CD4-positive, alpha-beta T cell treated with Interleukin-6 for 4 hours (primary cell): Measurements from ENCODE around the gene FSTL1.

ENCODE experiments used
- DNase-seq: peaks from one replicate; pipeline ENCODE4 v3.0.0-alpha.2; 2020; ENCODE audit warnings: mixed read lengths

Gene FSTL1

DNA sequence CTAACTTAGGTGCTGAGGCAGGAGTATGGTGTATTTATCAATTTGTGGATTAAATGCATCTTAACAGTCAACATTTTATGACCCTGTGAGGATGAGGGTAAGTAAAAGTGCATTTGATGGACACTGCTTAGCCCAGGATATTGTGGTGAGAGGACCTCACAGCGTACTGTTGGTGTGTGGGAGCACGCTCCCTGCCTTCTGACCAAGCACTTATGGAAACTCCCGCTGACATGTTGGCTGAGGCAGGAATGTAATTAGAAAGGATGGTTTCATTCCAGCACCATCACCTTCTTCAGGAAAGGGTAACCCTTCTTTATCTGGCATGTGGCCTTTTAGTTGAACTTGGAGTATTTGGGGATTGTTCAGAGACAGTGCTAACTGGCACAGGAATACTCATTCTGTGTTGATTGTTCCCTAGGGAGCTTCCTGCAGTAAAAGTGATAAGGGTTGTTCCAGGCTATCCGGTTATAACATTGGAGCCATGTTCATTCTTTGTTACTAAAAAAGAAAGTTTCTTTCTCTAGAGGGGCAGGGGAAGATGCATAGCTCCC is 11.7 kb upstream of the FSTL1 start:
- DNase-seq: no peak

DNA sequence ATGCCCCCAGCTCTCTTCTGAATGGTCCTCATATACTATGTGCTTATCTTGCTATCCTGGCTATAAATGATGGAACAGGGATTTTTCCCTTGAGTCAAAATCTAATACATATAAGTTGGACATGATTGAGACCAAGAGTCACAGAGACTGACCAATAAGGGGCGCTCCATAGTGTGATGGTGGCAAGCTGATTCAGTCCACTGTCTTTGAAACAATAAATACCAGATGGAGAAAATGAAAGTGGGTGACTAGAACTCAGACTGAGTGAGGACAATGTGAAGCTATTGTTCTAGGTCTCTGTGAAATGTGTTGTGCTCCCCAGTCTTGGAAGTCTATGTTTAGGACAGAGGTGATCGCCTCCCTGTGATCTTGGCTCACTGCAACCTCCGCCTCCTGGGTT is 10.6 kb upstream of the FSTL1 start:
- DNase-seq: no peak

DNA sequence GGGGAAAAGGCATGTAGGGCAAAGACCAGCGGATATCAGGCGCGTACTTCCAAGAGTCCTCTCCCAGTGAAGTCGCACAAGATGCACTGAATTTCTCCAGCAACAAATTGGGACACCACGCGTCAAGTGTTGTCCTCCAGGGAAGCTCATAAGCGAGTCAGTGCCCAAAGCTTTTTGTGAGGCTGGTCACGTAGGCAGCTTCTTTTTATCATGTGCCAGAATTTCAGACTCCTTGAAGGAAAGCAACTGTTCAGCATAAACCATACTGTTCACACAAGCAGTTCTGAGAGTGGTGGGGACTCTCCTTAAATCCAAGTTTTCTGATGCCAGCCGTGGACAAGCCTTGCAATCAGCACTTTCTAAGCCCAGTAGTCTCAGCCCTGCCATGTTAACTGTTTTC is 10.1 kb upstream of the FSTL1 start:
- DNase-seq: no peak

DNA sequence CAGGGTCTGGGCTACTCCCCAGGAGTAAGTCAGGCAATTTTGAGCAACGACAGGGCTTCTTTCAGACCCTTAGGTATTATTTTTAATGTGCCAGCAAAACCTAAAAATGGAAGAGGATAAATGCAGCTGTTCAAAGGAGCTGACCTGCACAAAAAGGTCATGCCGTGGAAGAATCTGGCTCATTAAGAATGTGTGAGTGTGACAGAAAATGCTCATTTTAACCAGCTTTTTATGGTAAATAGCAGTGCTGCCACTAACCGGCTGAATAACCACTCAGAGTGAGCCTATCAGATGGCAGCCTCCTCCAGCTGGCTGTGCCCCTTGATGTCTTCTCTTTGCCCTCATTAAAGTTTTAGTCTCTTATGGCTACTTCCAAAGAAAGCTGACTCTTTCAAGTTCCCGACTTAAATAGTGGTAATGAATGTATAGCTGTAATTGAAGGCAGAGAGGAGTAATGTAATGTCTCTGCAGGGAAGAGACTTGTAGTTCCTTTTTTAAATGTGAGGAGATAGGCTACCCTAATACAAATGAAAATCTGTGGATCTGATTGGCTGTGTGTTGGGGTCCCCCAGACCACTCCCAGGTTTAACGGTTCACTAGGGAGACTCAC is 9.5 kb upstream of the FSTL1 start:
- DNase-seq: no peak

DNA sequence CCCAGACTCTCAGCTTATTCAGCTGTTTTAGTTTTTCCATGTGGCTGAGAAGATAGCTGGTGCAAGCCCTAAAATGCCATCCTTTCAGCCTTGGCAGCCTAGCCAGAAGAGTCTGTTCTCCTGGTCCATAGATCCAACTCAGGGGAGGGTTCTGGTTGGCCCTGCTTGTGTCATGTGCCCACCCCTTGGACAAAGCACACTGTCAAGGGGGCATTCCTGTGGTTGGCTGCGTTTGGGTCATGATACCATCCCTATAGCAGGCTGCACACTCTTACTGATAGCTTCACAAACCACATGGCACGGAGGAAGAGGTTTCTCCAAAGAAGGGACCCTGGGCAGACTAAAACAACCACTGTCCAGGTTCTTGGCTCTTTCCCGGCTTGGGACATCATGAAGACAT is 8.4 kb upstream of the FSTL1 start:
- no peak for DNase-seq

DNA sequence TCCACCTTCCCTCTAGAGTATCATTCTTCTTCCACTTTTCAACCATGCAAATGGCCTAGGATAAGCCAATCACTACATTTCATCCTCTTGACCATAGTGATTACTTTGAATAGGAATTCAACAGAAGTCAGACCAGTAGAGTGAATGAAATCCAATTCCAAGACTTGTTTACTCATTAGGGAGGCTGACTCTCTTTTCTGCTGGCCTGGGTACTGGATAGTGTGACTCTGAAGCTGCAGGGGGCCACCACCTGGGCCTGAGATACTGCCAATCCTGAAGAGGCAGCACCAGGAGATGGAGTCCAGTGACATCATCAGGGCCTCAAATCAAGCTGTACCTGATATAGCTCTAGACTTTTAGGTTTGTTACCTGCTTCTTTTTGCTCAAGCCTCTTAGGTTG is 7.0 kb upstream of the FSTL1 start:
- no peak for DNase-seq

- DNase-seq: no peak
Measured at GRCh38 chr3:120454076-120454689, 3.4 kb upstream of the FSTL1 start.

- no peak for DNase-seq
Measured at GRCh38 chr3:120452816-120453215, 2.0 kb upstream of the FSTL1 start.

DNA sequence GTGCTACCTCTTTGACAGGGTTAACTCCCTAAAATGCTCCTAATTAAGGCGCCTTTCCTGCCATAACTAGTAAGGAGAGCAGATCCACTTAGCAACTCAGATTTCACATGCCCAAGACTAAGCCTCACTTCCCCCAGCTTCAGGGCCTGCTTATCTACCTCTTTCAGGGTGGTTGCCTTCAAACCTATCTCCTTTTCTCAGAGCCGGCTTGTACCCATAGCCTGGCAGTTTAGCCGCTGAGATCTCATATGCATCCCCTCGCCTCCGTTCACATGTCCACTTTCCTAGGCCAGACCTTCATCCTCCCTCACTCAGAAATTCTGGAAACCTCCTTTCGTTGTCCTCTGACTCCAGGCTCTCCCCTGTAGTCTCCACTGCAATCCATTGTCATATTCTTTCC is 1.0 kb upstream of the FSTL1 start:
- DNase-seq: no peak

DNA sequence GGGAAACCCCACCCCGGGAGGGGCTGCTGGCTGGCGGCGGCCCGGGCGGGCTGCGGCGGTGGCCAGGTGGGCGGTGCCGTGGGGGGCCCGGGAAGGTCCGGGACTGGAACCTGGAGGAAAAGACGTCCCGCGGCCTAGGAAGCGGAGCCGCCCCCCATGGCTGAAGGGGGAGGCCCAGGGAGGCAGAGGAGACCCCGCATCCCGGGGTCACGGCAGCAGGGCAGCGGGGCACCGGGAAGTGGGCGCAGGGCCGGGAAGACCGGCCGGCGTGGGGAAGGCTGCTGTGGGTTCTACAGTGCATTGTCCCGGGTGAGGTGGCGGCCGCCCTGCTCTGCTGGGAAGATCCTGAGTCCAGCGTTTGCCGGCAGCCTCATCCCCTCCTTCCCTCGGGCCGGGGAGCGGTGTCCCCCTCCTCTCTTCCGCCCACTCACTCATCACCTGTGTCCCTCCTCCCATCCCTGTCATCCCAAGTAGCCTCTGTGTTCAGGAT is 525 bp upstream of the FSTL1 start:
- no peak for DNase-seq

DNA sequence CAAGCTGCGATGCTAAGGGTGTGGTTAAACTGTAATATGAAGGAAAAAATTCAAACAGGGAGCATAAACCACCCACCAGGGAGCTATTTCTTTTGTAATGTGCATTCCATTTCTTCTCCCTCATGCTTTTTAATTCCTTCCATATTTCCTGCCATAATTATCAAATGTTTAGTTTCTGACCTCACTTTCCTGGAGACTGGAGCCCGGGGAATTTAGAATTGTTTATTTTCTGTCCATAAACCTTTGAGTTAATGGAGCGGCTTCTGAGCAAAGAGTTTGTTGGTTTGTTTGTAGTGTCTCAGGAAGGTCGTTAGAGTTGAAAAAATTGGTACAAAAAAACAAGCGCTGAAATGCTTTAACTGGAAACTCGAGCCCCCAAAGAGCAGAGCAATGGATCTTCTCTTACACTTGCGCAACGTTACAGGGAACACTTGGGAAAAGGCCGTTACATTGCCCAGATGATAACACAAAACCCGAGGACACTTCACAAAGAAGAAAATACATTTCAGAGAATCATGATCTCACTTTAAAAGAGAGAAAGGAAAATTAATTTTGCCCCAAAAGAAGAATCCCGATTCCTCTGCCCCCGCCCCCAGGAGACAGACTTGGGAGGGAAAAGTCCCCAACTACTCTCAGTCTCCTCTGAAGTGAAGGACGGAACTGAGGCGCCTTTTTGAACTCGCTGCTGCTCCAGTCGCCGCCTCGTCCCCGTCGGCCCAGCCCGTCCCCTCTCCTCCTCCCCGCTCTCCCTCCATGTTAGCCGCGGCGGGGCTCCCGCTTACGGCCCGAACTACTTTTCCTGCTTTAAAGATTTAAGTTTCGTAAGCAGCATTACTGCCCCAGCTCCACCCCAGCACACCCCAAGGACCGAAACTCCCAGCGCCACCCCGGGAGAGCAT is 842 bp downstream of the FSTL1 start:
- DNase-seq: no peak

DNA sequence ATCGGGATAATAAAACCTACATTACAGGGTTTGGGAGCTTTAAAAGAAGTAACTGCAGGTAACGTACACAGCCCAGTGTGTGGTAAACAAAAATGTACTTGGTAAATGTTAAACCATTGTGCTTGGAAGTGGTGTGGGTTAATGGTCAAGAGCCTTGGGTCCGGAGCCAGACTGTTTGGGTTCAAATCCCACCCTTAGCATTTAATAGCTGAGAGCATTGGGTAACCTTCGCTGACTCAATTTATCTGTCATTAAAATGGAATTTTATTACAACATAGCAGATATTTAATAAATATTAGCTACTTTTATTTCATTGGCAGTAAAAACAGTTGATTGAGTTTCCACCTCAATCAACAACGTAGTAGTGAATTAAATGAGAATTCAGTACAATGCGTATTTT is 1.5 kb downstream of the FSTL1 start:
- DNase-seq: no peak

DNA sequence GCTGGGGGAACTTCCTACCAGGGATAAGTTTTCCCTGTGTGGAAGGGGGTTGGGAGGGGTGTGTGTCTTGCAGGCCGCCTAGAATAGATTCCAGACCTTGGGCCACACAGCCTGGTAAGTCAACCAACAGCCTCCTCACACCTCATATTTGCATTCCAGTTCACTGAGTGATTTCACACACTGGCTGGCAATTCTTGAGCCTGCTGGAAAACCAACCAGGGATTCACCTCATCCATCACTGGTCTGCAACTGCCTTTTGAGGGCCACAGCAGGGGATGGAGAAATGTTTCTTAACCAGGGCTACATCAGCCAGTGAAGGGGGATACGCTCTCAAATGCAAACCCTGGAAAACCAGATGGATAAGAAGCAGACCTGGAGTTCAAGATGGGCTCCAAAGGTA is 2.0 kb downstream of the FSTL1 start:
- DNase-seq: no peak

GRCh38 chr3:120446891-120447668 is 3.7 kb downstream of the FSTL1 start:
- DNase-seq: no peak

DNA sequence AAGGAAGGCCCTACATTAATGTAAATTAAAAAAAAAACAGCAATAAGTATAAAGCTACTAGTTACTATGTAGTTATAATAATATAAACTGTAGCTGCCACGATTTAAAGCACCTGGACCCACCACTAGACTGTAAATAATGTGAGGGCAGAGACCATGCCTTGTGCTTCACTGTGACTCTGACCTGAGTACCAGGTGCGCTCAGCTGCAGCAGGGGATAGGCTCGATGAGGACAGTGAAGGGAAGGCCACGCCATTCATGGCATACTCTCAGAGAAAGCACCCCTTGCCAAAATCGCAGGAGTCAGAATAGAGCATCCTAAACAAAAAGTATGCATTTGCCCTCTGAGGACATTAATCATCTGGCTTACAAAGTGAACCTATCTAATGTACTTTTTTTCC is 5.1 kb downstream of the FSTL1 start:
- DNase-seq: no peak

GRCh38 chr3:120443626-120444123 is 7.1 kb downstream of the FSTL1 start:
- no peak for DNase-seq

GRCh38 chr3:120442975-120443517 is 7.7 kb downstream of the FSTL1 start:
- DNase-seq: no peak

DNA sequence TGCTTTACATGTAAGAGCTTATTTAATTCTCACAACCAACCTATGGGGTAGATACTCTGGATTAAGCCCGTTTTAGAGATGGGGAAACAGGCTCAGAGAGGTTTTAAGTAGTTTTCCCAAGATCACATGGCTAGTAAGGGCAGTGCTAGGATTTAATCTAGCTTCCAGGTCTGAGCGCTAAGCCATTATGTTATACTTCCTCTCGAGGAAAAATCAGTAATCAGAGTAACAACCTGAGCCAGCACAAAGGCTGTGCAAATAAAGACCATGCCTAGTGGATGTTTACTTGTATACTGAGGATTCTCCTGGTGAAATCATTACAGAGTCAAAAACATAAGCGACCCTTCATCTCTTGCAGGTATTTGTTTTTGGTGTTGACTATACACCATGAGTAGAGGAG is 9.0 kb downstream of the FSTL1 start:
- DNase-seq: no peak

GRCh38 chr3:120440762-120441161 is 10.0 kb downstream of the FSTL1 start:
- no peak for DNase-seq

DNA sequence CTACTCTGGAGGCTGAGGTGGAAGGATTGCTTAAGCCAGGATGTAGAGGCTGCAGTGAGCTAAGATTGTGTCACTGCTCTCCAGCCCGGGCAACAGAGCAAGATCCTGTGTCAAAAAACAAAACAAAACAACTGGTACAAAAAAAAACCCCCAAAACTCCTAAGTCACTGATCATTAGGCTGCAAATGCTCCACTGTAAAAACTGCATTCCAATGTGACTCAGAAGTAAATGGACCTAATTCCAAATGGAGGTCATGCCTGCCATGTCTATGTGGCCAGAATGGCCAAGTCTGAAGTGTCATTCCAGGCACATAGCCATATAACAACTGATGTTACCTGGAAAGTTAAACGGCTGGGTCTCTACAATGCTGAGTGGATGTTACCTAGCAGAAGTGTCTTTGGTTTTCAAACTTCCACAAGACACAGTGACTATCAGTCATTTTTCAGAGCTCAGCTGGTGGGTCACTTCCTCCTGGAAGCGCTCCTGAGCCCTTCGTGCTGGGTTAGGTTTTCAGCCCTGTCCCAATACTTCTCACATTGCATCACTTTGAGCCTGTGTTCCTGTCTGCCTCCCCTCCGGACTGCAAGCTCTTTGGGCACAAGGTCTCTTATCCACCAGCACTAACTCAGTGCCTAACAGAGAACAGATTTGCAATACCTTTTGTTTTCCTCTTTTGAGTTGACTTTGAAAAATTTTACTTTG is 10.6 kb downstream of the FSTL1 start:
- no peak for DNase-seq

- no peak for DNase-seq
Measured at GRCh38 chr3:120438665-120439370, 12.0 kb downstream of the FSTL1 start.
